CD8-positive, alpha-beta memory T cell (primary cell): ENCODE data around the gene PTCD1. TPM values are rescaled to one million over a fixed set of nuclear protein-coding genes. Genes with fewer than 3 reads are reported as not detected.

Experiments used
- CTCF ChIA-PET: fragments of 350-600 bp; sonication (Branson Sonifier 250); formaldehyde crosslinking; loops from one replicate; lab custom pipeline; 2021; ENCODE audit warnings: antibody characterized with exemption; lab: Charles Lee
- POLR2A ChIA-PET: fragments of 350-600 bp; sonication (Branson Sonifier 250); formaldehyde crosslinking; loops from one replicate; lab custom pipeline; 2021; ENCODE audit warnings: antibody characterized with exemption; lab: Charles Lee
- DNase-seq, 5 donors: peaks; one replicate each; pipeline versions ENCODE4 v3.0.0 to v3.0.0-alpha.2; 2020 to 2022; ENCODE audit warnings: mixed read lengths in 1 of 5
- H3K27ac ChIP-seq: one replicate; pipeline ENCODE4 v1.7.0; 2013; ENCODE audit warnings: low read depth, mild to moderate bottlenecking, low read length, moderate library complexity
- H3K27me3 ChIP-seq: 2 replicates; pipeline ENCODE4 v1.7.0; 2013; ENCODE audit warnings: low read length, mild to moderate bottlenecking; ENCODE audit not compliant: insufficient read depth, poor library complexity, severe bottlenecking
- H3K36me3 ChIP-seq: 2 replicates; pipeline ENCODE4 v1.7.0; 2013; ENCODE audit warnings: mild to moderate bottlenecking, low read length, moderate library complexity; ENCODE audit not compliant: insufficient read depth
- H3K4me1 ChIP-seq: 2 replicates; pipeline ENCODE4 v1.7.0; 2013; ENCODE audit warnings: mild to moderate bottlenecking, low read length, moderate library complexity; ENCODE audit not compliant: insufficient read depth
- H3K4me3 ChIP-seq: 2 replicates; pipeline ENCODE4 v1.7.0; 2013; ENCODE audit warnings: mild to moderate bottlenecking, low read length
- H3K9me3 ChIP-seq: 2 replicates; pipeline ENCODE4 v1.7.0; 2013; ENCODE audit warnings: mild to moderate bottlenecking, low read length
- H3K27ac Mint-ChIP-seq, 8 donors: one replicate each; pipeline ENCODE4 v1.8.0; 2020 to 2021; ENCODE audit warnings: mixed read lengths in 8 of 8, mild to moderate bottlenecking in 6 of 8, inconsistent platforms in 3 of 8, moderate library complexity in 3 of 8
- H3K27me3 Mint-ChIP-seq, 2 donors: one replicate each; pipeline ENCODE4 v1.8.0; 2020 to 2021; ENCODE audit warnings: mixed read lengths in 2 of 2, mild to moderate bottlenecking in 1 of 2, moderate library complexity in 1 of 2
- H3K36me3 Mint-ChIP-seq, 3 donors: one replicate each; pipeline ENCODE4 v1.8.0; 2020 to 2021; ENCODE audit warnings: mixed read lengths in 3 of 3, inconsistent platforms in 1 of 3, mild to moderate bottlenecking in 1 of 3
- H3K4me1 Mint-ChIP-seq, 3 donors: one replicate each; pipeline ENCODE4 v1.8.0; 2020 to 2021; ENCODE audit warnings: mixed read lengths in 3 of 3, inconsistent platforms in 1 of 3, mild to moderate bottlenecking in 1 of 3
- H3K4me3 Mint-ChIP-seq, 7 donors: one replicate each; pipeline ENCODE4 v1.8.0; 2020 to 2021; ENCODE audit warnings: mixed read lengths in 7 of 7, mild to moderate bottlenecking in 6 of 7, moderate library complexity in 4 of 7, inconsistent platforms in 2 of 7
- H3K9me3 Mint-ChIP-seq, 5 donors: one replicate each; pipeline ENCODE4 v1.8.0; 2020 to 2022; ENCODE audit warnings: mixed read lengths in 5 of 5, mild to moderate bottlenecking in 3 of 5, moderate library complexity in 2 of 5, inconsistent platforms in 1 of 5
- polyA plus RNA-seq: library from polyadenylated mRNA; unstranded; fragments of 300-500 nt; fragmentation: Illumina TruSeq; gene quantifications from one replicate; pipeline ENCODE4 v1.2.3, GENCODE V29; 2021
- total RNA-seq, 2 experiments: library from RNA; stranded (reverse); gene quantifications; one replicate each; pipeline ENCODE4 v1.2.3, GENCODE V29; 2021

Gene PTCD1
- total and polyA plus RNA-seq, 3 experiments from 2014 or later, result 4.5 to 11.4 (median 8.4) TPM

DNA sequence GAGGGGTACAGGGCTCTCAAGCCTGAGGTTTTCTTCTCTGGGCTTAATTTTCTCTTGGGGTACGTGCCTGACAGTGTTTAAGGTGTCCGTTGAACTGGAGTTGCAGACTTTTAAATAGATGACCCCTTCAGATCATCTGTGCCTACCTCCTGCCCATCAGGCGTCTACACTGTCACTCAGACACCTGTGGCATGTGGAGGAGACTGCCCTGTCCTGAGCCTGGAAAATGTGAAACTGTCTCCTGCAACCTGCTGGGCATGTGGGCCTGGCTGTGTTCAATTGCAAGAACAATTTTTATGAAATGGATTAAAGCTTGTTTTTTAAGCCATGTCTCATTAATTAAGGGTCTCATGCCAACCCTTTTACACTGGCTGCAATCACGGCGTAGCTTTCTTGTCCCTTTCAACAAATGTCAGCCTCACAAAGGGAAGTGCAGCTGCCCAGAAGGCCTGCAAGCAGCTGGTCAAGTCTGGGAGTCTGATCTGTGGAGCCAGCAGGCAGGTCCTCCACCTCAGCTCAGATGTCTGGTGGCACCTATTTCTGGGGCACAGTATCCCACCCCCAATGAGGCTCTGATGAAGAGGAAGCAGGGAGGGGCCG, 18.6 kb upstream of the PTCD1 start:
- ChIA-PET CTCF (interaction anchor here (0.7 kb wide), 1 partner anchor 43 kb away, joined by 3 read pairs; no protein-coding TSS in a partner anchor), POLR2A (no interaction called here)
- Histone ChIP-seq H3K9me3 (no peaks in the 10 kb centered on the region), H3K27ac (no peak overlapping the region), H3K4me3 (no peak overlapping the region), H3K27me3 (no peaks in the 10 kb centered on the region), H3K4me1 (no peaks in the 10 kb centered on the region), H3K36me3 (peaks cover 32% of the 10 kb centered on the region)
- Mint-ChIP-seq H3K36me3 (peaks cover 0 to 85% (median 0%) of the 10 kb centered on the region in 3 donors), H3K27me3 (no peaks in the 10 kb centered on the region), H3K27ac (peak overlapping the region in 1 of 8 donors; percentile 90), H3K4me3 (no peak overlapping the region), H3K9me3 (no peaks in the 10 kb centered on the region), H3K4me1 (peaks cover 11 to 25% (median 24%) of the 10 kb centered on the region in 3 donors)
- DNase-seq, result no peak

DNA sequence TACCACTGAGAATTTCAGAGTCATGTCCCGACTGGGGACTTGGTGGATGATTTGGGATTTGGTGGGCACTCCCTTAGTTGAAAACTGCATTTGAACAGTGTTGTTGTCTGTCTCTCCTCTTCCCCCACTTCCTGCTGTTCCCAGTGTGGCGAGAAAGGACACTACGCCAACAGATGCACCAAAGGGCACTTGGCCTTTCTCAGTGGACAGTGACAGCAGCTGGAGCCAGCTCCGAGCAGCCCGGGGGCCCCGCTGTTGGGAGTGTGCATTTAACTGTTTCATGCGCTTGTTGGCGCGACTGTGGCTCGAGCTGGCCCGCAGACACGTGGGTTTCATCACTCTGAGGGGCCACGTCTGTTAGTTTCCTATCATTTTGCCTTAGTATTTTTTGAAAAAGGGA, 17.7 kb upstream of the PTCD1 start:
- peaks cover 0 to 88% (median 0%) of the 10 kb centered on the region in 3 donors for H3K36me3 Mint-ChIP-seq
- DNase-seq, result no peak
- ChIA-PET POLR2A (no interaction called here), CTCF (no interaction called here)
- H3K4me1 Mint-ChIP-seq, result peaks cover 11 to 24% (median 18%) of the 10 kb centered on the region in 3 donors
- H3K27me3 Mint-ChIP-seq, result no peaks in the 10 kb centered on the region
- Histone ChIP-seq H3K27me3 (no peaks in the 10 kb centered on the region), H3K4me1 (no peaks in the 10 kb centered on the region), H3K27ac (no peak overlapping the region), H3K4me3 (no peak overlapping the region), H3K36me3 (peaks cover 35% of the 10 kb centered on the region), H3K9me3 (no peaks in the 10 kb centered on the region)
- peak overlapping the region in 1 of 8 donors; percentile 32 for H3K27ac Mint-ChIP-seq
- no peaks in the 10 kb centered on the region for H3K9me3 Mint-ChIP-seq
- no peak overlapping the region for H3K4me3 Mint-ChIP-seq

DNA sequence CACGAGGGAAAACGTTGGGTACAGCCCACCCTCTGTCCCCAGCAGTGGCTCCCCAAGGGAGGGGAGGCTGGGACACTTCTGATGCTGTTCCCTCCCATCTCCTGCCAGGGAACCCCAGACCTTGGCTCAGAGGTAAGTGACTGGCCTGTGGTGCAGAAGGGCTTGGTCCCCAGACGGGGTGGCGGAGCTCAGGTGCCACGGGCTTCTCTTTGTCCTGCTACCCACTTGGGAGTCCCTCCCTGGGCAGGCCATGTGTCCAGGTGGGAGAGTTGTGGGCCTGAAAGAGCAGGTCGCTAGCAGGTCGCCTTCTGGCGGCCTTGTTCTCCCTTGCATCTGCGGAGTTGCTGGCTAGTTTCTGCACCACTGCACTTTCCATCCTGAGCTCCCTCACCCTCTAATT, 17.3 kb upstream of the PTCD1 start:
- DNase-seq, result no peak
- H3K4me1 ChIP-seq, result no peaks in the 10 kb centered on the region
- Mint-ChIP-seq H3K36me3 (peaks cover 0 to 90% (median 0%) of the 10 kb centered on the region in 3 donors), H3K27ac (peak overlapping the region in 1 of 8 donors; percentile 79), H3K4me1 (peaks cover 11 to 22% (median 14%) of the 10 kb centered on the region in 3 donors), H3K27me3 (no peaks in the 10 kb centered on the region), H3K4me3 (no peak overlapping the region), H3K9me3 (no peaks in the 10 kb centered on the region)
- H3K9me3 ChIP-seq, result no peaks in the 10 kb centered on the region
- H3K27me3 ChIP-seq, result no peaks in the 10 kb centered on the region
- H3K36me3 ChIP-seq, result peaks cover 35% of the 10 kb centered on the region
- POLR2A ChIA-PET, result interaction anchor here (0.9 kb wide), 1 partner anchor 10 kb away, joined by 3 read pairs; no protein-coding TSS in a partner anchor
- CTCF ChIA-PET, result no interaction called here
- H3K4me3 ChIP-seq, result no peak overlapping the region
- H3K27ac ChIP-seq, result no peak overlapping the region

DNA sequence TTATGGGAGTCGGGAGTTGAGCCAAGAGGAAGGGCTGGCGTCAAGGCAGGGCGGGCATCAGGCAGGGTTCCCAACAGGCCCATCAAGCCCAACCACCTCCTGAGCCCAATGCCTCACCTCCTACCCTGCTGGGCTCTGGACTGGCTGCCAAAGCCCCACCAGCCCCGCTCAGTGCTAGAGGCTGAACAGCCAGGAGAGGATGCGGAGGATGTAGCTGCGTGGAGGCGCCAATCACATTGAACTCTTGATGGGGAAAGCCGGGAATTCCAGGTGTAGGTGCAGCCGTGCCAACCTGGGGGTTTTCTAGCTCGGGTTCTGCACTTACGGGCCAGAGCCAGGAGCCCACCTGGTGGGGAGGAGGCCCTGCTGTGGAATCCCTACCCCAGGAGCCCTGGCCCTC, 14.5 kb upstream of the PTCD1 start:
- H3K9me3 ChIP-seq, result no peaks in the 10 kb centered on the region
- Mint-ChIP-seq H3K36me3 (peaks cover 0 to 89% (median 3%) of the 10 kb centered on the region in 3 donors), H3K27me3 (no peaks in the 10 kb centered on the region), H3K27ac (peak overlapping the region in 2 of 8 donors; percentile 14 to 76), H3K4me3 (no peak overlapping the region), H3K9me3 (no peaks in the 10 kb centered on the region), H3K4me1 (peaks cover 0 to 4% (median 2%) of the 10 kb centered on the region in 3 donors)
- CTCF ChIA-PET, result no interaction called here
- POLR2A ChIA-PET, result no interaction called here
- no peak overlapping the region for H3K27ac ChIP-seq
- no peak for DNase-seq
- H3K27me3 ChIP-seq, result no peaks in the 10 kb centered on the region
- H3K4me3 ChIP-seq, result no peak overlapping the region
- H3K36me3 ChIP-seq, result peaks cover 28% of the 10 kb centered on the region
- H3K4me1 ChIP-seq, result no peaks in the 10 kb centered on the region

DNA sequence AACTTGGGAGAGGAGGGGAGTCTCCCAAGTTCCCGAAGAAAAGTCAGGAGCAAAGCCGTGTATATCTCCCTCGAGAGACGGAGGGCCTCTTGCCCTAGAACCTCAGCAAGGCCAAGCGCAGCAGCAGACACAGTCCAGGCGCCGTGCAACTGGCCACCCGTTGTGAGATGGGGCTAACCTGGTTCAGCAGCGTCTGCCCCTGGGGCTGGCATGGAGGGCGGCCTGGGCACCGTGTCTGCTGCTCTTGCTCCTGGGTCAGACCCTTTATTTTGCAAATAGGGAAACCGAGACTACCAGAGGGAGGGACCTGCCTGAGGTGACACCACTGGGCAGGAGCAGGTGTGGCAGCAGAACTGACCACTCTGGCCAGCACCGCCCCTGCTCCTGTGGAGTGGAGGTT, 13.9 kb upstream of the PTCD1 start:
- no peaks in the 10 kb centered on the region for H3K9me3 Mint-ChIP-seq

DNA sequence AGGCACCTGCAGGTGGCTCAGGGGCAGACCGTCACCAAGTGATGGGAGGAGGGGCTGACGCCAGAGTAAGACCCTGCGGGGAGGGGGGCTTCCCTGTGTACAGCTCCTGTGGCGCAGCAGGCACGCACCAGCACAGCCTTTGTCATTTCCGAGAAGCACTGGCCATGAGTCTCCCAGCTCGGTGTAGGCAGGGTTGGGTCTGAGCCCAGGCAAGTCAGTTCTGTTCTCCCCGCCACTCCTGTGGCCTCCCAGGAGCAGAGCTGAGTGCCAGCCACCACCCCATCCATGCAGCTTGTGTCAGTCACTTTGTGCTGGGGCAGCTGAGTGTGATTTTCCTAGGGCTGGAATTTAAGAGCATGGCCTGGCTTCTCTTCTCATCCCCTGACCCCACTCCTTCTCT, 13.3 kb upstream of the PTCD1 start:
- Mint-ChIP-seq H3K27ac (no peak overlapping the region), H3K27me3 (no peaks in the 10 kb centered on the region), H3K36me3 (peaks cover 0 to 86% (median 3%) of the 10 kb centered on the region in 3 donors), H3K4me1 (peaks cover 0 to 4% (median 2%) of the 10 kb centered on the region in 3 donors), H3K4me3 (no peak overlapping the region), H3K9me3 (no peaks in the 10 kb centered on the region)
- ChIA-PET CTCF (no interaction called here), POLR2A (no interaction called here)
- no peak for DNase-seq
- H3K4me3 ChIP-seq, result no peak overlapping the region
- no peaks in the 10 kb centered on the region for H3K27me3 ChIP-seq
- peaks cover 25% of the 10 kb centered on the region for H3K36me3 ChIP-seq
- H3K9me3 ChIP-seq, result no peaks in the 10 kb centered on the region
- no peaks in the 10 kb centered on the region for H3K4me1 ChIP-seq
- no peak overlapping the region for H3K27ac ChIP-seq

More for the DNA sequence above, 13.9 kb upstream of the PTCD1 start:
- Mint-ChIP-seq H3K27me3 (no peaks in the 10 kb centered on the region), H3K36me3 (peaks cover 0 to 89% (median 3%) of the 10 kb centered on the region in 3 donors), H3K27ac (no peak overlapping the region), H3K4me3 (no peak overlapping the region), H3K4me1 (peaks cover 0 to 4% (median 2%) of the 10 kb centered on the region in 3 donors)
- DNase-seq, result no peak
- POLR2A ChIA-PET, result no interaction called here
- Histone ChIP-seq H3K27me3 (no peaks in the 10 kb centered on the region), H3K36me3 (peaks cover 30% of the 10 kb centered on the region), H3K27ac (no peak overlapping the region), H3K4me3 (no peak overlapping the region), H3K9me3 (no peaks in the 10 kb centered on the region), H3K4me1 (no peaks in the 10 kb centered on the region)
- CTCF ChIA-PET, result no interaction called here

DNA sequence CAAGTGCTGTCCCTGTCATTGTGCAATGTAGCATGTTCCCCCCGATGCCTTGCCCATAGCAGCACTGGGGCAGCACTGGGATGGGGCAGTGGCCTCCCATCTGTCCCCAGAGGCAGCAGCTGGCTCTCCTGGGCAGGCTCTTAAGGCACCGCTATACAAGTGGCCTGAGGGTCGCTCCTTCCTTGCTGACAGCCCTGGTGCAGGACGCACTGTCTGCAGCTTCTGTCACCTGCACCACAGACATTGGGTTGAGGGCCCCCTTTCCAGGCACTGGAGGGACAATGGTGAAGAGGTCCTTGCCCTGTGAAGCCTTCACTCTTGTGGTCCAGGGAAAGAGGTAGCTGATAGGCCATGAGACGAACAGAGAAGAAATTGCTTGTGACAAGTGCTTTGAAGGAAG, 10.7 kb upstream of the PTCD1 start:
- ChIA-PET POLR2A (no interaction called here), CTCF (interaction anchor here (1.5 kb wide), 2 partner anchors 11 to 22 kb away, joined by 3 to 6 read pairs; partner anchors contain the start of genes CPSF4 and PTCD1)
- Histone ChIP-seq H3K4me1 (no peaks in the 10 kb centered on the region), H3K4me3 (no peak overlapping the region), H3K27ac (no peak overlapping the region), H3K36me3 (peaks cover 36% of the 10 kb centered on the region), H3K9me3 (no peaks in the 10 kb centered on the region), H3K27me3 (no peaks in the 10 kb centered on the region)
- Mint-ChIP-seq H3K9me3 (no peaks in the 10 kb centered on the region), H3K4me3 (no peak overlapping the region), H3K36me3 (peaks cover 0 to 85% (median 3%) of the 10 kb centered on the region in 3 donors), H3K27me3 (no peaks in the 10 kb centered on the region), H3K27ac (peak overlapping the region in 4 of 8 donors; percentile 10 to 64 (median 39)), H3K4me1 (peaks cover 0 to 4% (median 2%) of the 10 kb centered on the region in 3 donors)
- no peak for DNase-seq

DNA sequence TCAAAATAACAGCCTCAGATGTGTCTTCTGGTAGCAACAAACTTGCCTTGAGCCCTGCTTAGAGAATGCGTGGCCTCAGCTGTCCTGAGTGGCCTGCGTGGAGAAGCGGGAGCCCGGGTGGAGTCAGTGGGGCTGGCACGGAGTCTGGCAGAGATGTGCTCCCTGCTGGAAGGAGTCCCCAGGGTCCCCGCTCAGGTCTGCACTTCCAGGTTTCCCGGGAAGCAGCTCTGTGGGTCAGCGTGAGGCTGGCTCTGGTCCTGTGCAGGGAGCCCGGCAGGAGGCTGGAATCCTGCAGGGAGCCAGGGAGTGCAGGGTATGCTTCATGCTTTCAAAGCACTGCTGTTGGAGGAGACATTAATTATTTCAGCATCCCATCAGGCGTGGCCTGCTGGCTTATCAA, 10.3 kb upstream of the PTCD1 start:
- Histone ChIP-seq H3K4me3 (no peak overlapping the region), H3K27ac (no peak overlapping the region), H3K4me1 (no peaks in the 10 kb centered on the region), H3K27me3 (no peaks in the 10 kb centered on the region), H3K36me3 (peaks cover 36% of the 10 kb centered on the region), H3K9me3 (no peaks in the 10 kb centered on the region)
- peaks cover 0 to 4% (median 2%) of the 10 kb centered on the region in 3 donors for H3K4me1 Mint-ChIP-seq
- no peak overlapping the region for H3K4me3 Mint-ChIP-seq
- no peak for DNase-seq
- POLR2A ChIA-PET, result no interaction called here
- CTCF ChIA-PET, result interaction anchor here (1.5 kb wide), 2 partner anchors 10 to 23 kb away, joined by 3 to 6 read pairs; partner anchors contain the start of genes CPSF4 and PTCD1
- no peaks in the 10 kb centered on the region for H3K9me3 Mint-ChIP-seq
- peak overlapping the region in 1 of 8 donors; percentile 33 for H3K27ac Mint-ChIP-seq
- peaks cover 0 to 85% (median 3%) of the 10 kb centered on the region in 3 donors for H3K36me3 Mint-ChIP-seq
- no peaks in the 10 kb centered on the region for H3K27me3 Mint-ChIP-seq
